Neural progenitor cell (in vitro differentiated cells): ENCODE measurements around the gene CHST15. TPM values are rescaled to one million over a fixed set of nuclear protein-coding genes. Genes with fewer than 3 reads are reported as not detected.

ENCODE experiments used
- DNase-seq: peaks from one replicate; pipeline ENCODE4 v3.0.0-alpha.2; 2016; ENCODE audit warnings: low spot score
- H2AFZ ChIP-seq: fragments of 200-600 bp; sonication (generic); replicated peaks from 2 replicates; pipeline ENCODE4 v1.6.1; 2016; ENCODE audit warnings: antibody characterized with exemption
- H3F3A ChIP-seq: fragments of 200-600 bp; sonication (generic); 2 replicates; pipeline ENCODE4 v1.6.1; 2016; ENCODE audit warnings: antibody characterized with exemption, low read depth
- H3K27ac ChIP-seq: fragments of 200-600 bp; sonication (generic); 2 replicates; pipeline ENCODE4 v1.5.1; 2016; ENCODE audit warnings: mild to moderate bottlenecking
- H3K27me3 ChIP-seq: fragments of 200-600 bp; sonication (generic); 2 replicates; pipeline ENCODE4 v1.6.1; 2016; ENCODE audit warnings: mild to moderate bottlenecking, moderate library complexity
- H3K36me3 ChIP-seq: fragments of 200-600 bp; sonication (generic); 2 replicates; pipeline ENCODE4 v1.5.1; 2016
- H3K4me1 ChIP-seq: fragments of 200-600 bp; sonication (generic); 2 replicates; pipeline ENCODE4 v1.6.1; 2016; ENCODE audit warnings: mixed run types
- H3K4me2 ChIP-seq: fragments of 200-600 bp; sonication (generic); 2 replicates; pipeline ENCODE4 v1.6.1; 2016
- H3K4me3 ChIP-seq: fragments of 200-600 bp; sonication (generic); 2 replicates; pipeline ENCODE4 v1.5.1; 2016
- H3K79me2 ChIP-seq: fragments of 200-600 bp; sonication (generic); 2 replicates; pipeline ENCODE4 v1.6.1; 2016; ENCODE audit warnings: low read depth
- H3K9ac ChIP-seq: fragments of 200-600 bp; sonication (generic); 2 replicates; pipeline ENCODE4 v1.6.1; 2016
- H3K9me3 ChIP-seq: fragments of 200-600 bp; sonication (generic); 2 replicates; pipeline ENCODE4 v1.5.1; 2016; ENCODE audit warnings: low read depth
- H4K20me1 ChIP-seq: fragments of 200-600 bp; sonication (generic); 2 replicates; pipeline ENCODE4 v1.6.1; 2016; ENCODE audit warnings: low read depth
- H3K27ac Mint-ChIP-seq: 3 replicates; pipeline ENCODE4 v1.8.0; 2021; ENCODE audit warnings: mixed read lengths
- H3K27me3 Mint-ChIP-seq: 2 replicates; pipeline ENCODE4 v1.8.0; 2022; ENCODE audit warnings: low read depth, mild to moderate bottlenecking, inconsistent platforms, moderate library complexity, mixed read lengths; ENCODE audit not compliant: insufficient read depth
- H3K36me3 Mint-ChIP-seq: 3 replicates; pipeline ENCODE4 v1.8.0; 2021; ENCODE audit warnings: mixed read lengths
- H3K4me1 Mint-ChIP-seq: 3 replicates; pipeline ENCODE4 v1.8.0; 2021; ENCODE audit warnings: mixed read lengths
- H3K4me3 Mint-ChIP-seq: 3 replicates; pipeline ENCODE4 v1.8.0; 2021; ENCODE audit warnings: mild to moderate bottlenecking, moderate library complexity, mixed read lengths
- H3K9me3 Mint-ChIP-seq: 3 replicates; pipeline ENCODE4 v1.8.0; 2020; ENCODE audit warnings: mixed read lengths
- CTCF ChIP-seq: fragments of 200-600 bp; sonication (generic); IDR thresholded peaks from 2 replicates; pipeline ENCODE4 v1.5.1; 2017; ENCODE audit warnings: antibody characterized with exemption, mild to moderate bottlenecking
- EZH2 ChIP-seq: fragments of 200-600 bp; sonication (generic); IDR thresholded peaks from 2 replicates; pipeline ENCODE4 v1.6.1; 2017; ENCODE audit warnings: antibody characterized with exemption, mild to moderate bottlenecking, moderate library complexity
- EZH2phosphoT487 ChIP-seq: fragments of 200-600 bp; sonication (generic); IDR thresholded peaks from 2 replicates; pipeline ENCODE4 v1.6.1; 2017; ENCODE audit warnings: antibody characterized with exemption
- total RNA-seq: library from RNA; depleted of rRNA; stranded (reverse); fragments of >200 nt; gene quantifications from 2 replicates; pipeline ENCODE4 v1.2.3, GENCODE V29; 2015; ENCODE audit warnings: low replicate concordance

The CHST15 gene
- total RNA-seq, 1 donor from 2014 or later = 0.54 TPM

DNA sequence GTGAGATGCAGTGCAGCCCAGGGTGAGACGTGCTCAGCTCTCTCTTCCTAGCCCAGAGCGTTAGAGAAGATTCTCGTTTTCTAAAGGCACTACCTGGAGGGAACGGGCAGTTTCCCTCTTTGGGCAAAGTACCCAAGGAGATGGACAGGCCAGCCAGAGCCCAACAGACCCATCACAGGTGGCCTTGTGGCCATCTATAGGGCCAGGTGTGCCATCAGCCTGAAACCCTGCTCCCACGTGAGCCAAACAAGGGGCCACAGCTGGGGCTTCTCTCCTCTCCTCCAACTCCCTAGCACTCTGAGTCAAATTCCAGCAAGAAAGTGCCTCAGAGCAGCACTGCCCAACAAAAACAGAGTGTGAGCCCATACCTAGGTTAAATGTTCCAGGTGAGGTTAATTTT is 22.3 kb downstream of the CHST15 start:
- peaks cover 11% of the 10 kb centered on the region for H4K20me1 ChIP-seq
- no peak overlapping the region for H3K27ac Mint-ChIP-seq

GRCh38 chr10:124070666-124071065 is 22.7 kb downstream of the CHST15 start:
- no peak overlapping the region for H3K4me3 Mint-ChIP-seq
- TF ChIP-seq CTCF (no peak), EZH2phosphoT487 (no peak), EZH2 (no peak)
- no peak overlapping the region for H3K27ac Mint-ChIP-seq
- H2AFZ ChIP-seq = no peak overlapping the region
- no peak overlapping the region for H3K9ac ChIP-seq
- no peaks in the 10 kb centered on the region for H3K79me2 ChIP-seq
- peaks cover 11% of the 10 kb centered on the region for H4K20me1 ChIP-seq
- DNase-seq = no peak
- H3K27me3 Mint-ChIP-seq = peaks cover 8% of the 10 kb centered on the region
- peaks cover 26% of the 10 kb centered on the region for H3F3A ChIP-seq
- peaks cover 9% of the 10 kb centered on the region for H3K9me3 Mint-ChIP-seq
- H3K4me2 ChIP-seq = no peak overlapping the region
- peaks cover 6% of the 10 kb centered on the region for H3K36me3 Mint-ChIP-seq
- no peak overlapping the region for H3K27ac ChIP-seq
- peaks cover 86% of the 10 kb centered on the region for H3K4me1 Mint-ChIP-seq
- H3K36me3 ChIP-seq = no peaks in the 10 kb centered on the region
- peaks cover 42% of the 10 kb centered on the region for H3K4me1 ChIP-seq
- no peaks in the 10 kb centered on the region for H3K9me3 ChIP-seq
- no peak overlapping the region for H3K4me3 ChIP-seq
- no peaks in the 10 kb centered on the region for H3K27me3 ChIP-seq

More for the DNA sequence above, 22.3 kb downstream of the CHST15 start:
- Mint-ChIP-seq H3K9me3 (peaks cover 9% of the 10 kb centered on the region), H3K4me3 (no peak overlapping the region), H3K27me3 (peaks cover 8% of the 10 kb centered on the region), H3K4me1 (peaks cover 86% of the 10 kb centered on the region), H3K36me3 (peaks cover 6% of the 10 kb centered on the region)
- no peak overlapping the region for H3K4me2 ChIP-seq
- DNase-seq = no peak
- H3K4me1 ChIP-seq = peaks cover 42% of the 10 kb centered on the region
- no peaks in the 10 kb centered on the region for H3K9me3 ChIP-seq
- no peaks in the 10 kb centered on the region for H3K36me3 ChIP-seq
- no peak overlapping the region for H3K4me3 ChIP-seq
- H2AFZ ChIP-seq = no peak overlapping the region
- peaks cover 29% of the 10 kb centered on the region for H3F3A ChIP-seq
- no peak overlapping the region for H3K27ac ChIP-seq
- no peaks in the 10 kb centered on the region for H3K79me2 ChIP-seq
- H3K27me3 ChIP-seq = no peaks in the 10 kb centered on the region
- H3K9ac ChIP-seq = no peak overlapping the region
- no peak for TF ChIP-seq CTCF
- no peak for TF ChIP-seq EZH2phosphoT487
- TF ChIP-seq EZH2 = no peak

- Histone ChIP-seq H4K20me1 (peaks cover 1% of the 10 kb centered on the region), H3K9ac (no peak overlapping the region), H3K27ac (no peak overlapping the region), H2AFZ (no peak overlapping the region), H3K4me1 (peaks cover 40% of the 10 kb centered on the region), H3F3A (peaks cover 16% of the 10 kb centered on the region), H3K79me2 (no peaks in the 10 kb centered on the region), H3K36me3 (no peaks in the 10 kb centered on the region), H3K4me2 (no peak overlapping the region), H3K9me3 (no peaks in the 10 kb centered on the region), H3K27me3 (no peaks in the 10 kb centered on the region), H3K4me3 (no peak overlapping the region)
- Mint-ChIP-seq H3K27me3 (peaks cover 8% of the 10 kb centered on the region), H3K36me3 (peaks cover 6% of the 10 kb centered on the region), H3K9me3 (peaks cover 8% of the 10 kb centered on the region), H3K4me3 (no peak overlapping the region), H3K4me1 (peaks cover 84% of the 10 kb centered on the region), H3K27ac (peak overlapping the region; percentile 11)
- no peak for TF ChIP-seq EZH2
- TF ChIP-seq CTCF = no peak
- no peak for TF ChIP-seq EZH2phosphoT487
- DNase-seq = no peak
Measured at GRCh38 chr10:124069341-124070264, 23.8 kb downstream of the CHST15 start.
